ENCODE measurements around the gene FASTKD1.
"Not testable (repeated sequence)": the region's sequence is repeated elsewhere in the genome, so short reads cannot be mapped to it uniquely, and the experiment has no call there.

Gene FASTKD1, protein sequence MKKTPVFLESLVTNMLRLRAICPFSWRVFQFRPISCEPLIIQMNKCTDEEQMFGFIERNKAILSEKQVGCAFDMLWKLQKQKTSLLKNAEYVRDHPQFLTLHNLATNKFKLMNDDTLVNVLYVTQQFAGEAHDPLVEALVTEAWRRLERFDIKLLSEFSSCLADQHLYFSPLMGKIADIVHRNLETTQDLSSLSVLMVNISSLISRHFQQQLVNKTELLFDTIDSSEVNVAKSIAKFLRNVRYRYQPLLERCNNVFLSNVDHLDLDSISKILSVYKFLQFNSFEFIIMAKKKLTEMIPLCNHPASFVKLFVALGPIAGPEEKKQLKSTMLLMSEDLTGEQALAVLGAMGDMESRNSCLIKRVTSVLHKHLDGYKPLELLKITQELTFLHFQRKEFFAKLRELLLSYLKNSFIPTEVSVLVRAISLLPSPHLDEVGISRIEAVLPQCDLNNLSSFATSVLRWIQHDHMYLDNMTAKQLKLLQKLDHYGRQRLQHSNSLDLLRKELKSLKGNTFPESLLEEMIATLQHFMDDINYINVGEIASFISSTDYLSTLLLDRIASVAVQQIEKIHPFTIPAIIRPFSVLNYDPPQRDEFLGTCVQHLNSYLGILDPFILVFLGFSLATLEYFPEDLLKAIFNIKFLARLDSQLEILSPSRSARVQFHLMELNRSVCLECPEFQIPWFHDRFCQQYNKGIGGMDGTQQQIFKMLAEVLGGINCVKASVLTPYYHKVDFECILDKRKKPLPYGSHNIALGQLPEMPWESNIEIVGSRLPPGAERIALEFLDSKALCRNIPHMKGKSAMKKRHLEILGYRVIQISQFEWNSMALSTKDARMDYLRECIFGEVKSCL

DNA sequence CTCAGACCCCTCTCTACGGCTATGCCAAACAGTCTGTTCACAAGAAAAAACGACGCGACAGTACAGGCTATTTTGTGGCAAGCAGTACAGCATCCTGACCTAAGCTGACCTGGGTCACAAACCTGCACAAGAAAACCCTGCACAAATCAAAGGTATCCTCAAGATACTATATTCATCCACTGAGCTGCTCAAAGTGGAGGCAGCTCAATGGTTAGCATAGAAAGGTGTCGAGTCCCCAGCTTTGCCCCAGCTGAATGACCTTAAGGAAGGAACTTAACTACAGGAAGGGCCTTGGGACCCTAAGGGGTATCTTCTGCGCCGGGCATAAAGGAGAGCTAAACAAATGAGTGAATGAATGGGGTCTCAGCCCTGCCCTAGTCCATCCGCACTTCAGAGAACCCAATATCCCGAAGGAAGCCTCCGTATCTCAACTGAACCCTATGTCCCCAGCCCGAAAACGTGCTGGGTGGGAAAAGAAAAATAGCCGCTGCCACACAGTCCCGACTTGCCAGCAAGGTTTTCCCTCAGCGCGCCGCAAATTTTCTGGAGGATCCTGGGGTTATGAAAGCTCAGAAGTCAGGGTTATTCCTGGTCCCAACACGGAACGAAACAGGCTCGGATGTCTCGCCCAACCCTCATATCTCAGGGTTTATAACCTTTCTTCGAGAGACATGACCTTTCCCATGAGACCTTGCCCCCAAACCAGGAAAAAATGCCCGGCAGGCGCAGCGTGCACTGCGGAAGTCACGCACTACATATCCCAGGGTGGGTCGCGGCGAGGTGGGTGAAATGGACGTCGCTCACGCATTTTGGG lies at the start of gene FASTKD1:
Gene FASTKD1 (minus strand): TSS at position 706 of the 814 bp plus-strand sequence. CDS start 1,836 bp downstream, outside the sequence.
- DNase-seq (ENCODE audit: low read depth in 2 of 2): peak; percentile 87 to 90
- H3K4me3 ChIP-seq (replicated peaks in 1 of 2; ENCODE audit: low read depth in 2 of 2, low read length in 2 of 2): peak within 1 kb of the TSS; percentile 65 to 71
- TF ChIP-seq, protein P1, sequence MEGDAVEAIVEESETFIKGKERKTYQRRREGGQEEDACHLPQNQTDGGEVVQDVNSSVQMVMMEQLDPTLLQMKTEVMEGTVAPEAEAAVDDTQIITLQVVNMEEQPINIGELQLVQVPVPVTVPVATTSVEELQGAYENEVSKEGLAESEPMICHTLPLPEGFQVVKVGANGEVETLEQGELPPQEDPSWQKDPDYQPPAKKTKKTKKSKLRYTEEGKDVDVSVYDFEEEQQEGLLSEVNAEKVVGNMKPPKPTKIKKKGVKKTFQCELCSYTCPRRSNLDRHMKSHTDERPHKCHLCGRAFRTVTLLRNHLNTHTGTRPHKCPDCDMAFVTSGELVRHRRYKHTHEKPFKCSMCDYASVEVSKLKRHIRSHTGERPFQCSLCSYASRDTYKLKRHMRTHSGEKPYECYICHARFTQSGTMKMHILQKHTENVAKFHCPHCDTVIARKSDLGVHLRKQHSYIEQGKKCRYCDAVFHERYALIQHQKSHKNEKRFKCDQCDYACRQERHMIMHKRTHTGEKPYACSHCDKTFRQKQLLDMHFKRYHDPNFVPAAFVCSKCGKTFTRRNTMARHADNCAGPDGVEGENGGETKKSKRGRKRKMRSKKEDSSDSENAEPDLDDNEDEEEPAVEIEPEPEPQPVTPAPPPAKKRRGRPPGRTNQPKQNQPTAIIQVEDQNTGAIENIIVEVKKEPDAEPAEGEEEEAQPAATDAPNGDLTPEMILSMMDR (IDR thresholded peaks at IDR 0.05; ENCODE audit: low read depth, low read length): no peak

DNA sequence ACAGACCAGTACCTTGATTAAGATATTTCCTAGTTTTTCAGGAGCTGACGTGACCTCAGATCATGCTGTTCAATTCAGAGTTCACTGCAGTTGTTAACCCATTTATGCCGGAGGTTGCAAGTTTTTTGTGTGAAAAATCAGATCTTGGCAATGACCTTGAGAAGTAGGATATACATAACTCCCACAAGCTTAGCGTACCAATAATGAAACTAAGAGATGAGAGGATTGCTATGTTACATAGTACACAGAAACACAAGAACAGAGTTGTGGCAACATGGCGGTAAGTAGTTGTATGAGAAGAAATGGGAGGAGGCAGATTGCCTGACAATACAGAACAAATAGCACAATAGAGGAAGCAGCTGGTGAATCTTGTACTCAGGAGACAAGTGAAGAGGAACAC lies 49.6 kb upstream of the FASTKD1 start:
- H3K4me3 ChIP-seq (replicated peaks in 1 of 2; ENCODE audit: low read depth in 2 of 2, low read length in 2 of 2): no peak overlapping the region
- TF ChIP-seq, protein P1 (IDR thresholded peaks at IDR 0.05; ENCODE audit: low read depth, low read length): no peak
- DNase-seq (ENCODE audit: low read depth in 2 of 2): no peak

DNA sequence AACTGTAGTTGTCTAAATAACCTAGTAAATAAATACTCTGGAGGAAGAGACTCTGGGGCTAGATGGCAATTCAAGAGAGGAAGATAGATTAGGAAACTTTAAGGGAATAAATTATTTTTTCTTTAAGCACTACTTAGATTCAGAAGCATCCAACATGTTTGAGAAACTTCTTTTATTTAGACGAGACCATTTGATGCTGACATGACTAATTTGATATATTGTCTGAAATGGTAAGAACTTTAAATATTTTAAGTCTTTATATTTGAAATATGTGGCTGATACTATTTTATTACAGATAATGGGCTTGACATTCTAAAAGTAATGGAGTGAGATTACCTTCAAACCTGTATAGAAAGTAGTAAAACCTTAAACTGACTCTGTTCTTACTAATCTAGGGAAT lies 46.8 kb upstream of the FASTKD1 start:
- TF ChIP-seq, protein P1 (IDR thresholded peaks at IDR 0.05; ENCODE audit: low read depth, low read length): no peak
- no peak for DNase-seq (ENCODE audit: low read depth in 2 of 2)
- no peak overlapping the region for H3K4me3 ChIP-seq (replicated peaks in 1 of 2; ENCODE audit: low read depth in 2 of 2, low read length in 2 of 2)

DNA sequence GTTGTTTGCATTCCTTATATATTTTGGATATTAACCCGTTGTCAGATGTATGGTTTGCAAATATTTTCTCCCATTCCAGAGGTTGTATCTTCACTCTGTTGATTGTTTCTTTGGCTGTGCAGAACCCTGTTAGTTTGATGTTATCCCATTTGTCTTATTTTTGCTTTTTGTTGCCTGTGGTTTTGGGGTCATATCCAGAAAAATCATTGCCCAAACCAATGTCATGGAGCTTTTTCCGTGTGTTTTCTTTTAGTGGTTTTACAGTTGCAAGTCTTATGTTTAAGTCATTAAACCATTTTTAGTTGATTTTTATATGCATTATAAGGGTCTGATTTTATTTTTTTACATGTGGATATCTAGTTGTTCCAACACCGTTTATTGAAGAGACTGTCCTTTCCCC lies 46.3 kb upstream of the FASTKD1 start:
- no peak for DNase-seq (ENCODE audit: low read depth in 2 of 2)
- no peak overlapping the region for H3K4me3 ChIP-seq (replicated peaks in 1 of 2; ENCODE audit: low read depth in 2 of 2, low read length in 2 of 2)
- TF ChIP-seq, protein P1 (IDR thresholded peaks at IDR 0.05; ENCODE audit: low read depth, low read length): no peak

DNA sequence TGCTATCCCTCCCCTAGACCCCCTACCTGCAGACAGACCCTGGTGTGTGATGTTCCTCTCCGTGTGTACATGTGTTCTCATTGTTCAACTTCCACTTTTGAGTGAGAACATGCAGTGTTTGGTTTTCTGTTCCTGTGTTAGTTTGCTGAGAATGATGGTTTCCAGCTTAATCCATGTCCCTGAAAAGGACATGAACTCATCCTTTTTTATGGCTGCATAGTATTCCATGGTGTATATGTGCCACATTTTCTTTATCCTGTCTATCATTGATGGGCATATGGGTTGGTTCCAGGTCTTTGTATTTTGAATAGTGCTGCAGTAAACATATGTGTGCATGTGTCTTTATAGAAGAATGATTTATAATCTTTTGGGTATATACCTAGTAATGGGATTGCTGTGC lies 42.3 kb upstream of the FASTKD1 start:
- not testable (repeated sequence) for DNase-seq (ENCODE audit: low read depth in 2 of 2); H3K4me3 ChIP-seq (replicated peaks in 1 of 2; ENCODE audit: low read depth in 2 of 2, low read length in 2 of 2)

DNA sequence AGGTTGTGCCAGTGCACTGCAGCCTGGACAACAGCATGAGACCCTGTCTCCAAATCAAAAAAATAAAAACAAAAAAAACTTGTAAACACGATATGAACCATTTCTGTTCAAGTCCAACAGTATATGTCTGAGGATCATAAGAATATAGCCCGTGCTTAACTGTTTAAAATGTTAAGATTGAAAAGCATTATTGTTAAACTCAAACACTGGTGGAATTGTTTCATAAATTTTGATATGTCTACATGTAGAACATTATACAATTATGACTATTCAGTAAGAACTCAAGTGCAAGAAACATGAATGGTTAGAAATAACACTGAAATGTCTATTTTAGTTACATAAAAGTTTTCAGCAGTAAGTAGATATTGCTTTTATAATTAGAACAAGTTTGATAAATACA lies 40.2 kb upstream of the FASTKD1 start:
- TF ChIP-seq, protein P1 (IDR thresholded peaks at IDR 0.05; ENCODE audit: low read depth, low read length): no peak
- DNase-seq (ENCODE audit: low read depth in 2 of 2): no peak
- H3K4me3 ChIP-seq (replicated peaks in 1 of 2; ENCODE audit: low read depth in 2 of 2, low read length in 2 of 2): no peak overlapping the region
